ENCODE data around the gene NOL3. TPM values are rescaled to one million over a fixed set of nuclear protein-coding genes. Genes with fewer than 3 reads are reported as not detected.

Gene NOL3
- total RNA-seq, 1 donor from 2014 or later = 2.6 TPM

GRCh38 chr16:67176662-67177061 lies 6.3 kb downstream of the NOL3 start:
- DNase-seq (ENCODE audit: low spot score) = no peak
- peaks cover 15% of the 10 kb centered on the region for H3K4me1 Mint-ChIP-seq (ENCODE audit: unreplicated experiment)
- no peak for TF ChIP-seq CTCF (IDR thresholded peaks at IDR 0.05; ENCODE audit: unreplicated experiment)
- no peaks in the 10 kb centered on the region for H3K9me3 Mint-ChIP-seq (ENCODE audit: unreplicated experiment)
- H3K36me3 Mint-ChIP-seq (ENCODE audit: low read depth, unreplicated experiment) = peaks cover 20% of the 10 kb centered on the region
- peaks cover 35% of the 10 kb centered on the region for H3K27me3 Mint-ChIP-seq (ENCODE audit: unreplicated experiment)
- H3K27ac Mint-ChIP-seq (ENCODE audit: unreplicated experiment) = no peak overlapping the region
- H3K4me3 Mint-ChIP-seq (ENCODE audit: unreplicated experiment) = no peak overlapping the region

- H3K4me1 Mint-ChIP-seq (ENCODE audit: unreplicated experiment) = peaks cover 14% of the 10 kb centered on the region
- peaks cover 20% of the 10 kb centered on the region for H3K36me3 Mint-ChIP-seq (ENCODE audit: low read depth, unreplicated experiment)
- H3K27me3 Mint-ChIP-seq (ENCODE audit: unreplicated experiment) = peaks cover 29% of the 10 kb centered on the region
- TF ChIP-seq CTCF (IDR thresholded peaks at IDR 0.05; ENCODE audit: unreplicated experiment) = no peak
- H3K4me3 Mint-ChIP-seq (ENCODE audit: unreplicated experiment) = peak overlapping the region; percentile 28
- DNase-seq (ENCODE audit: low spot score) = no peak
- no peaks in the 10 kb centered on the region for H3K9me3 Mint-ChIP-seq (ENCODE audit: unreplicated experiment)
- H3K27ac Mint-ChIP-seq (ENCODE audit: unreplicated experiment) = peak overlapping the region; percentile 13
These were observed 7.7 kb downstream of the NOL3 start for GRCh38 chr16:67177743-67178699.

GRCh38 chr16:67179421-67180080 lies 9.2 kb downstream of the NOL3 start:
- H3K4me3 Mint-ChIP-seq (ENCODE audit: unreplicated experiment) = no peak overlapping the region
- no peak for TF ChIP-seq CTCF (IDR thresholded peaks at IDR 0.05; ENCODE audit: unreplicated experiment)
- no peaks in the 10 kb centered on the region for H3K9me3 Mint-ChIP-seq (ENCODE audit: unreplicated experiment)
- no peak for DNase-seq (ENCODE audit: low spot score)
- H3K36me3 Mint-ChIP-seq (ENCODE audit: low read depth, unreplicated experiment) = peaks cover 20% of the 10 kb centered on the region
- H3K4me1 Mint-ChIP-seq (ENCODE audit: unreplicated experiment) = peaks cover 4% of the 10 kb centered on the region
- H3K27me3 Mint-ChIP-seq (ENCODE audit: unreplicated experiment) = peaks cover 20% of the 10 kb centered on the region
- no peak overlapping the region for H3K27ac Mint-ChIP-seq (ENCODE audit: unreplicated experiment)

GRCh38 chr16:67180166-67180565 lies 9.8 kb downstream of the NOL3 start:
- Mint-ChIP-seq H3K4me1 (ENCODE audit: unreplicated experiment) (peaks cover 6% of the 10 kb centered on the region), H3K4me3 (ENCODE audit: unreplicated experiment) (no peak overlapping the region), H3K9me3 (ENCODE audit: unreplicated experiment) (no peaks in the 10 kb centered on the region), H3K36me3 (ENCODE audit: low read depth, unreplicated experiment) (peaks cover 21% of the 10 kb centered on the region), H3K27ac (ENCODE audit: unreplicated experiment) (no peak overlapping the region), H3K27me3 (ENCODE audit: unreplicated experiment) (peaks cover 19% of the 10 kb centered on the region)
- no peak for DNase-seq (ENCODE audit: low spot score)
- no peak for TF ChIP-seq CTCF (IDR thresholded peaks at IDR 0.05; ENCODE audit: unreplicated experiment)

DNA sequence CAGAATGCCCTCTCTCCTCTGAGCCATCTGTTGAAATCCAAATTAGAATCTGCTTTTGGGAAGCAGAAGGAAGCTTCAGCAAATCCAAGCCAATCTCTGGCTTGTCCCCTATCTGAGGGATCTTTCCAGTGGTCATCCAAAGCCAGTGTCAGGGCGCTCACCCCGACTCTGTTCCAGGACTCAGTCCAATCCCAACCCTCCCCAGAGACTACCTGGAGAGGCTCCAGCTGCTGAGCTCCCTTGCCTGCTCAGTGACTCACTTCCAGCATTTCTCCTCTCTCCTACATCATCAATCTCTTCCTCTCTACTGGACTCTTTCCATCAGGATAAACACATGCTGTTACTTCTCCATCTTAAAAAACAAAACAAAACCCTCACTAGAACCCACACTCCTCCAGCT lies 11.0 kb downstream of the NOL3 start:
- H3K9me3 Mint-ChIP-seq (ENCODE audit: unreplicated experiment) = no peaks in the 10 kb centered on the region
- peaks cover 16% of the 10 kb centered on the region for H3K4me1 Mint-ChIP-seq (ENCODE audit: unreplicated experiment)
- TF ChIP-seq CTCF (IDR thresholded peaks at IDR 0.05; ENCODE audit: unreplicated experiment) = no peak
- H3K27ac Mint-ChIP-seq (ENCODE audit: unreplicated experiment) = no peak overlapping the region
- H3K27me3 Mint-ChIP-seq (ENCODE audit: unreplicated experiment) = peaks cover 16% of the 10 kb centered on the region
- no peak for DNase-seq (ENCODE audit: low spot score)
- H3K4me3 Mint-ChIP-seq (ENCODE audit: unreplicated experiment) = no peak overlapping the region
- peaks cover 22% of the 10 kb centered on the region for H3K36me3 Mint-ChIP-seq (ENCODE audit: low read depth, unreplicated experiment)
